Stimulated activated CD4-positive, alpha-beta T cell treated with anti-CD3 and anti-CD28 coated beads, Interleukin-12 subunit alpha, Interleukin-12 subunit beta, amount 100 ng/mL, for 4 hours (primary cell): ENCODE measurements around the gene HCST.
A peak's percentile ranks its signal among the peaks of the same experiment; 100 is the strongest.
"Not testable (repeated sequence)": the region's sequence is repeated elsewhere in the genome, so short reads cannot be mapped to it uniquely, and the experiment has no call there.

Source experiments
- DNase-seq: peaks from one replicate; pipeline ENCODE4 v3.0.0-alpha.2; 2020

Gene HCST

GRCh38 chr19:35907377-35907745 lies 5.0 kb downstream of the HCST start:
- no peak for DNase-seq

GRCh38 chr19:35908010-35908441 lies 5.7 kb downstream of the HCST start, which contains the start of gene TYROBP:
TYROBP (minus strand) TSS chr19:35908295; CDS start chr19:35908228, 67 bp downstream.
- DNase-seq: no peak

GRCh38 chr19:35908973-35909683 lies 6.8 kb downstream of the HCST start:
- no peak for DNase-seq

GRCh38 chr19:35909684-35910035 lies 7.3 kb downstream of the HCST start:
- DNase-seq: no peak

- DNase-seq: not testable (repeated sequence)
Observed at GRCh38 chr19:35910355-35910754, 8.0 kb downstream of the HCST start.

GRCh38 chr19:35911173-35911572 lies 8.8 kb downstream of the HCST start:
- no peak for DNase-seq

GRCh38 chr19:35911790-35912189 lies 9.5 kb downstream of the HCST start:
- no peak for DNase-seq

GRCh38 chr19:35913589-35913988 lies 11.3 kb downstream of the HCST start:
- no peak for DNase-seq

GRCh38 chr19:35915443-35915842 lies 13.1 kb downstream of the HCST start:
- DNase-seq: no peak

GRCh38 chr19:35919306-35919705 lies 17.0 kb downstream of the HCST start:
- no peak for DNase-seq

GRCh38 chr19:35921012-35921411 lies 18.7 kb downstream of the HCST start:
- DNase-seq: no peak

GRCh38 chr19:35925501-35925900 lies 23.2 kb downstream of the HCST start:
- no peak for DNase-seq

GRCh38 chr19:35928507-35928906 lies 26.2 kb downstream of the HCST start:
- no peak for DNase-seq

GRCh38 chr19:35929876-35930275 lies 27.5 kb downstream of the HCST start:
- DNase-seq: no peak

- DNase-seq: peak; percentile 97
Observed at GRCh38 chr19:35931161-35931873, 29.0 kb downstream of the HCST start.

- no peak for DNase-seq
Observed at GRCh38 chr19:35931874-35932202, 29.5 kb downstream of the HCST start.

- no peak for DNase-seq
Observed at GRCh38 chr19:35932291-35932936, 30.1 kb downstream of the HCST start.

GRCh38 chr19:35935911-35936737 lies 33.8 kb downstream of the HCST start, which contains the start of gene LRFN3:
LRFN3 (plus strand) TSS chr19:35936374; CDS start chr19:35939426, 3,052 bp downstream.
- peak; percentile 67 for DNase-seq

GRCh38 chr19:35936738-35937268 lies 34.5 kb downstream of the HCST start:
- DNase-seq: no peak

- DNase-seq: no peak
Observed at GRCh38 chr19:35937345-35938281, 35.3 kb downstream of the HCST start.
